Subcutaneous abdominal adipose tissue (tissue), 5 donors: ENCODE measurements around the gene PPP1R14C.

Source experiments
- H3K27ac ChIP-seq: one replicate; pipeline ENCODE4 v1.7.0; 2013; ENCODE audit warnings: low read depth, mild to moderate bottlenecking, inconsistent platforms, low read length, moderate library complexity
- H3K27me3 ChIP-seq, 5 donors: one replicate each; pipeline ENCODE4 v1.7.0; 2013; ENCODE audit warnings: low read length in 5 of 5, inconsistent platforms in 1 of 5; ENCODE audit not compliant: control insufficient read depth in 5 of 5, insufficient read depth in 4 of 5
- H3K36me3 ChIP-seq, 5 donors: one replicate each; pipeline ENCODE4 v1.7.0; 2013; ENCODE audit warnings: low read length in 5 of 5; ENCODE audit not compliant: control insufficient read depth in 5 of 5, insufficient read depth in 5 of 5
- H3K4me1 ChIP-seq, 5 donors: one replicate each; pipeline ENCODE4 v1.7.0; 2013; ENCODE audit warnings: low read length in 5 of 5, mild to moderate bottlenecking in 3 of 5, moderate library complexity in 1 of 5; ENCODE audit not compliant: control insufficient read depth in 5 of 5, insufficient read depth in 5 of 5
- H3K4me3 ChIP-seq, 5 donors: one replicate each; pipeline ENCODE4 v1.7.0; 2013; ENCODE audit warnings: low read length in 5 of 5, low read depth in 1 of 5
- H3K9ac ChIP-seq, 5 donors: one replicate each; pipeline ENCODE4 v1.7.0; 2013; ENCODE audit warnings: low read length in 5 of 5, mild to moderate bottlenecking in 4 of 5, moderate library complexity in 3 of 5
- H3K9me3 ChIP-seq, 5 donors: one replicate each; pipeline ENCODE4 v1.7.0; 2013; ENCODE audit warnings: low read length in 5 of 5; ENCODE audit not compliant: control insufficient read depth in 5 of 5
- donor health status: healthy.
- donor health status: healthy.
- donor health status: healthy.
- donor health status: healthy.
- donor health status: healthy.

The PPP1R14C gene

DNA sequence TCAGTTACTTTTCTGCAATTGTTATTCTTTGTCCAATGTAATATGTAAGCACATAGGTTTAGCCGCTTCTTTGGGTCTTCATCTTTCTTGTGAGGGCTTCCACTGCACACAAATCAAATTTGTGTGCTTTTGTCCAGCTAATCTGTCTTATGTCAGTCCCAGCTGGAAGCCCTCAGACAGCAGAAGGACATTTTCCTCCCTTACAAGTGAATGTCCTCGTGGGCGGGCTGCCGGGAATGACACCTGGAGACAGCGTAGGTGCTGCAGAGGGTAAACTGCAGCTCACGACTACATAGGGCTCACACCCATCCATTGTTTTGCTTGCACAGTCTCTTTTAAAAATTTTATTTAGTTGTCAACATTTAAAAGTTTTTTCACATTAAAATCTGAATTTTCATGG is 24.6 kb upstream of the PPP1R14C start:
- no peaks in the 10 kb centered on the region for H3K9me3 ChIP-seq
- H3K36me3 ChIP-seq: no peaks in the 10 kb centered on the region
- no peak overlapping the region for H3K27ac ChIP-seq
- H3K9ac ChIP-seq: no peak overlapping the region
- H3K4me3 ChIP-seq: no peak overlapping the region
- H3K27me3 ChIP-seq: no peaks in the 10 kb centered on the region
- H3K4me1 ChIP-seq: peaks cover 0 to 3% (median 0%) of the 10 kb centered on the region in 5 donors

DNA sequence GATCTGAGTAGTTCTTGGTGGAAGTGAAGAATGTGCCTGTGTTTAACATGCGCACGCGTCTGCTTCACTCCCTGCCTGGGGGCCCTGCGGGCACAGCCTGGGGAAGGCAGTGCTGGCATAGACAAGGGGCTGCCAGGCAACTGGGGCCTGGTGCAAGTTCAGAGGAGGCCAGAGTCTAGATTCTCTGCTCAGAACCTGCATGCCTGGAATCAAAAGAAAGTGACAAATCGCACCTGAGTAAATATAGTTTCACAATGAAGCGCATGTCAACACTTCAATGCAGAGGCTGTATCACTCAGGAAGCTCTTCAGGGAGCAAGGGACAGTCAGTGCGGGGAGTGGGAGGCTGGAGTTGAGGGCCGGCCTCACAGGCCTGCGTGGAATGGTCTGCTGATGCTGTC is 24.2 kb upstream of the PPP1R14C start:
- H3K9me3 ChIP-seq: no peaks in the 10 kb centered on the region
- no peaks in the 10 kb centered on the region for H3K27me3 ChIP-seq
- peaks cover 0 to 3% (median 0%) of the 10 kb centered on the region in 5 donors for H3K4me1 ChIP-seq
- H3K36me3 ChIP-seq: no peaks in the 10 kb centered on the region
- no peak overlapping the region for H3K4me3 ChIP-seq
- H3K27ac ChIP-seq: no peak overlapping the region
- H3K9ac ChIP-seq: no peak overlapping the region

DNA sequence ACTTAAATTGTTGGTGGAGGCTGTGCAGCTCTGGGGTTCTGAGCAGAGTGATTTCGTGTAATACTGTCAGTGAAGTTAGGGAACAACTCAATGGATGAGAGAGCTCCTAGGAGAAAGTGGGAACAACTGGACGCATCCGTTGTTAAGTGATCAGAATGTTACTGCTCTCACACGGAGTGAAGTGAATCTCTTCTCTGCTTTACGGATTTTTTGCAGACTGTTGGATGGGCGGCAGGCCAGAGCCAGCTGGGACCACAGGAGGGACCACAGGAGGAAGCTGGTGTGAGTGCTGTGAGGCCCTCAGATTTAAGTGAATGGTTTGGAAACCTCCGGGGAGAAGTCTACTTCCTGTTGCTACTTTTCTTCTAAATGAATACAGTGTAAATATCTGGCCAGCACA is 23.7 kb upstream of the PPP1R14C start:
- no peak overlapping the region for H3K4me3 ChIP-seq
- no peak overlapping the region for H3K27ac ChIP-seq
- H3K4me1 ChIP-seq: peaks cover 0 to 3% (median 0%) of the 10 kb centered on the region in 5 donors
- no peaks in the 10 kb centered on the region for H3K36me3 ChIP-seq
- no peaks in the 10 kb centered on the region for H3K9me3 ChIP-seq
- H3K9ac ChIP-seq: no peak overlapping the region
- no peaks in the 10 kb centered on the region for H3K27me3 ChIP-seq

DNA sequence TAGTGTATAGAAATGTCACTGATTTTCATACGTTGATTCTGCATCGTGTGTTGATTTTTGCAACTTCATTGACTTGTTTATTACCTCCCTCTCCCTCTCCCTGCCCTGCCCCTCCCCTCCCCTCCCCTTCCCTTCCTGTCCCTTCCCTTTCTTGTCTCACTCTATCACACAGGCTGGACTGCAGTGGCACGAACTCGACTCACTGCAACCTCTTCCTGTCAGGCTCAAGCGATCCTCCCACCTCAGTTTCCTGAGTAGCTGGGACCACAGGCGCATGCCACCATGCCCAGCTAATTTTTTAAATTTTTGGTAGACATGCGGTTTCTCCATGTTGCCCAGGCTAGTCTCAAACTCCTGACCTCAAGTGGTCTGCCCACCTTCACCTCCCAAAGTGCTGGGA is 19.2 kb upstream of the PPP1R14C start:
- no peak overlapping the region for H3K27ac ChIP-seq
- no peaks in the 10 kb centered on the region for H3K36me3 ChIP-seq
- H3K9me3 ChIP-seq: no peaks in the 10 kb centered on the region
- H3K4me3 ChIP-seq: no peak overlapping the region
- H3K4me1 ChIP-seq: peaks cover 0 to 3% (median 0%) of the 10 kb centered on the region in 5 donors
- no peak overlapping the region for H3K9ac ChIP-seq
- peaks cover 0 to 7% (median 4%) of the 10 kb centered on the region in 5 donors for H3K27me3 ChIP-seq

DNA sequence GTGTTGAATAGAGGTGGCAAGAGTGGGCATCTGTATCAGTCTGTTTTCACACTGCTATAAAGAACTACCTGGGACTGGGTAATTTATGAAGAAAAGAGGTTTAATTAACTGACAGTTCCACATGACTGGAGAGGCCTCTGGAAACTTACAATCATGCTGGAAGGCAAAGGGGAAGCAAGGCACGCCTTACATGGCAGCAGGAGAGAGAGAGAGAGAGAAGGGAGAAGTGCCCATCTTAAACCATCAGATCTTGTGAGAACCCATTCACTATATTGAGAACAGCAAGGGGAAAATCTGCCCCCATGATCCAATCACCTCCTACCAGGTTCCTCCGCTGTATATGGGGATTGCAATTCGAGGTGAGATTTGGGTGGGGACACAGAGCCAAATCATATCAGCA is 18.6 kb upstream of the PPP1R14C start:
- Histone ChIP-seq H3K27ac (no peak overlapping the region), H3K4me1 (peaks cover 0 to 1% (median 0%) of the 10 kb centered on the region in 5 donors), H3K9me3 (no peaks in the 10 kb centered on the region), H3K4me3 (no peak overlapping the region), H3K36me3 (no peaks in the 10 kb centered on the region), H3K27me3 (peaks cover 0 to 7% (median 4%) of the 10 kb centered on the region in 5 donors), H3K9ac (no peak overlapping the region)

DNA sequence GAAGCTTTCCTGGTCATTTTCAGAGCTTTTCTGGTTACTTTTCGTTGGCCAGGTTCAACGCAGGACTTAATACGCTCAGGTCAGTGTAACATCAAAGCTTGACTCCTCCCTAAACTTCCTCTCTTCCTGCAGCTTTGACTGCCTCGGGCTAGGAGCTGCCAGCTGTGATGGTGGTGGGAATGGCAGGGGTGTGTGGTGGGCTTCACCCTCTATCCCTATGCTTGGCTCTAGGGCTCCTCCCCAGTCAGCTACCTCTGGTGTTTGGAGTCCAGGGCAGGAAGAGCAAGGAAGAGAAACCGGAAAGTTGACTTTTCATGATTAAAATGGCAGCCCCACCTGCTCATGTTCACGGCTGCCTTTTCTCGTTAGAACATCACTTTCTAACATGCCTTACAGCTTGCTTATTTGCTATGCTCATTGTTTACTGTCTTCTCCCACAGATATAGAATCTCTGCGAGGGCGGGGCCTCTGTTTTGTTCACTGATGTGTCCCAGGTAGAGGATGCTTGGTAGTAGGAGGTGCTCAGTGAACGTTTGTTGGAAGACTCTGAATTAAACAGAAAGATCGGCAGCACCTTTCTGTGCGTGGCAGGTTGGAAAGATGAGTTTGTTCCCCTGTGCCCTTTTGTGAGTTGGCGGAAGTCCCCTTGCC is 16.1 kb upstream of the PPP1R14C start:
- Histone ChIP-seq H3K9me3 (no peaks in the 10 kb centered on the region), H3K36me3 (no peaks in the 10 kb centered on the region), H3K4me1 (no peaks in the 10 kb centered on the region), H3K9ac (no peak overlapping the region), H3K27me3 (peaks cover 0 to 7% (median 4%) of the 10 kb centered on the region in 5 donors), H3K27ac (no peak overlapping the region), H3K4me3 (no peak overlapping the region)

DNA sequence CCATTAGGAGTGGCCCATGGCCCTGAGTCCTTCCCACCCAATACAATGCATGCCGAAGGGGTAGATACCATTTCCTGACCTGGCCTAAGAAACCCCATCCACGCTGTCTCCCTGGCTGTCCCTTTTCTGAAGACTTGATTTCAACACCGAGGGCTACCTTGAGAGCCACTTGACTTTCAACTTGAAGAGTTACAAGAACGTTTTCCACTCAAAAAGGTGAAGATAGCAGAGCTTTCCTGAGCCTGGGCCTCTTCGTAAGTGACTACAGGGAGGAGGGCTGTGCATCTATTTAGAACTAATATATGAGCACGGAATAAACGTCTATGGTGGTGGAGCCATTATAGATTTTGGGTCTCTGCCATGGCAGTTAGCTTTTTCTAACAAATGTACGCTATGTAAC is 14.4 kb upstream of the PPP1R14C start:
- Histone ChIP-seq H3K4me3 (no peak overlapping the region), H3K9me3 (no peaks in the 10 kb centered on the region), H3K36me3 (no peaks in the 10 kb centered on the region), H3K9ac (no peak overlapping the region), H3K27me3 (peaks cover 0 to 7% (median 4%) of the 10 kb centered on the region in 5 donors), H3K27ac (no peak overlapping the region), H3K4me1 (no peaks in the 10 kb centered on the region)

DNA sequence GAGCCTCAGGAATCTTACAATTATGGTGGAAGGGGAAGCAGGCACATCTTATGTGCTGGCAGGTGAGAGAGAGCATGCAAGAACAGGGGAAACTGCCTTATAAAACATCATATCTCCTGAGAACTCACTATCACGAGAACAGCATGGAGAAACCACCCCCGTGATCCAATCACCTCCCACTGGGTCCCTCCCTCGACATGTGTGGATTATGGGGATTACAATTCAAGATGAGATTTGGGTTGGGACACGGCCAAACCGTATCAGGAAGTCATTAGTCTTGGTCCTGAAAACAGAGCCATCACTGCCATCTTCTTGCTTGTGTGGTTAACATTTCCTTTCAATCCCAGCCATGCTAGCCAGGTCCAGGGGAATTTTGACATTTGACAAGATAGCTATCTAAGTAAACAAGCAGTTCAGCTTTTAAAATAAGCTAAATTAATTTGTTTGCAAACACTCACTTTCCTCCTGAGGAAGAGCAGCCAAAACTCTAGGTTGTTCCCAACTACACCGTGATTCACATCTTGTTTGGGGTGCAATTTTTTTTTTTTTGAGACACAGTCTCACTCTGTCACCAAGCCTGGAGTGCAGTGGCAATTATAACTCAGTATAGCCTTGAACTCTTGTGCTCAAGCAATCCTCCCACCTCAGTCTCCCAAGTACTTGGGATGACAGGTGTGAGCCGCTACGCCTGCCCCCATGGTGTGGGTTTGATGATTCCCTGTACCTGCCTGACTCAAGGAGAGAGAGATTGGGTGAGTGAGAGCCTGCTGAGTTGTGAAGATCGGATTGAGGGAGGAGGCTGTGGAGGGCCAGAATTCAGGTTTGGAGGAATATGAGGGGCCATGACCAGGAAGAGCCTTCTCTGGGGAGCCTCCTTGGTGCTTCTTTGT is 13.0 kb upstream of the PPP1R14C start:
- Histone ChIP-seq H3K9ac (no peak overlapping the region), H3K4me1 (peaks cover 0 to 12% (median 9%) of the 10 kb centered on the region in 5 donors), H3K9me3 (no peaks in the 10 kb centered on the region), H3K27me3 (peaks cover 0 to 7% (median 4%) of the 10 kb centered on the region in 5 donors), H3K36me3 (no peaks in the 10 kb centered on the region), H3K4me3 (no peak overlapping the region), H3K27ac (no peak overlapping the region)

DNA sequence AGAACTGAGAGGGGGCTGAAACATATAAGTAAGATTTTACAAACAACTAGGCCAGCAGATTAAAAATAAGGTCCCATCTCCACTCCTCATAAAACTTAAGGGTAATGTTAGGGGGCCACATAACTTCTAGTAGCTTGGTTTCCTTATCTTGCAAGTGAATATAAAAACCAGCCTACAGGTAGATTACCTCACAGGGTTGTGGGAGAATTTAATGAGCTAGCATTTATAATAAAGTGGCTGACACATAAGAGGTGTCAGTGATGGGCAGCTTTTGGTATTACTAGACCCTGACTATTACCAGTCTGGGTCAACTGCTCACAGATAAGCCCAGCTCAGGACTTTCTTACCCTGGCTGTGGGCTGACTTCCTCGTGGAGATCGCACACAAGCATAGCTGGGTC is 9.2 kb upstream of the PPP1R14C start:
- Histone ChIP-seq H3K4me3 (no peak overlapping the region), H3K36me3 (no peaks in the 10 kb centered on the region), H3K9me3 (peaks cover 0 to 9% (median 0%) of the 10 kb centered on the region in 5 donors), H3K27me3 (peaks cover 0 to 5% (median 2%) of the 10 kb centered on the region in 5 donors), H3K27ac (peak overlapping the region; percentile 21), H3K4me1 (peaks cover 0 to 12% (median 9%) of the 10 kb centered on the region in 5 donors), H3K9ac (no peak overlapping the region)

DNA sequence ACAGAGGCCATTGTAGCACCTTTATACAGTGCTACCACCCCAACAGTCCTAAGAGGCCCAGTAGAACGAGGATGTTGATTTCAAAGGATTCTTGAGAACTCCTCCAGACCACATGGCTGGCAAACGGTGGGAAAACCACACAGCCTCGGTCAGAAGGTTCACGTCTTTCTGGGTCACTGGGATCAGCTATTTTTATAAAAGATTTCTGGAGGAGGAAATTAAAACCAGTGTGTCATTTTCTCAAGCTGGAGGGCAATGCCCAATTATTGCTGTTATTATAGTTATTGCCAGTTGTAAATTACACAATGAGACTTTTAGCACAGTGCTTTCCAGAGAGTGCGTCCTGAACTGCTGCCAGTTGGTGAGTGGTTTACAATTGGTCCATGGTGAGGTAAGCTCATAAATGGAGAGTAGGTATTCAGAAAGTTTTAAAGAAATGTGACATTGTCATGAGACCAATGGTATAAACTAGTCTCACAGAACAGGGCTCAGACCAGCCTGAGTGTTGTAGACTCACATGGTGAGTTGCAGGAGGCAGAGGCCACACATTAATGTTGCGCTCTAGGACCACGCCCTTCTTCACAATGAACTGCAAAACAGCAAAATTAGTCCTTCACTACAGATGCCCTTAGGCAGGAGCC is 8.4 kb upstream of the PPP1R14C start:
- Histone ChIP-seq H3K9me3 (peaks cover 0 to 9% (median 0%) of the 10 kb centered on the region in 5 donors), H3K27ac (peak overlapping the region; percentile 21), H3K4me3 (no peak overlapping the region), H3K27me3 (peaks cover 0 to 7% (median 4%) of the 10 kb centered on the region in 5 donors), H3K4me1 (peaks cover 0 to 12% (median 9%) of the 10 kb centered on the region in 5 donors), H3K36me3 (no peaks in the 10 kb centered on the region), H3K9ac (no peak overlapping the region)
